Measurements from ENCODE around the gene ARFIP1.

Gene ARFIP1

GRCh38 chr4:152944666-152945320 lies 165.0 kb downstream of the ARFIP1 start:
- Histone ChIP-seq H3K9me3 (ENCODE audit: insufficient read depth, low read length) (no peaks in the 10 kb centered on the region), H3K36me3 (ENCODE audit: low read length) (no peaks in the 10 kb centered on the region), H4K20me1 (ENCODE audit: low read depth, low read length) (no peaks in the 10 kb centered on the region), H3K27me3 (ENCODE audit: low read length) (no peaks in the 10 kb centered on the region), H2AFZ (ENCODE audit: low read depth, low read length, severe bottlenecking) (no peak overlapping the region), H3K4me3 (ENCODE audit: insufficient read depth, low read length, poor library complexity, severe bottlenecking) (no peak overlapping the region), H3K9me2 (replicated peaks; ENCODE audit: insufficient read depth, low read length) (no peaks in the 10 kb centered on the region), H3K27ac (ENCODE audit: low read depth, low read length) (no peak overlapping the region), H3F3A (ENCODE audit: insufficient read depth) (no peaks in the 10 kb centered on the region), H3K79me2 (ENCODE audit: insufficient read depth, low read length) (no peaks in the 10 kb centered on the region), H3K9ac (ENCODE audit: low read length) (no peak overlapping the region), H3K4me2 (ENCODE audit: low read depth, low read length, poor library complexity, severe bottlenecking) (no peak overlapping the region)
- TF ChIP-seq CTCF (IDR thresholded peaks at IDR 0.05; ENCODE audit: insufficient read depth, low read length, poor library complexity, severe bottlenecking) (no peak), EZH2phosphoT487 (conservative IDR thresholded peaks at IDR 0.05; ENCODE audit: low read length) (no peak)

GRCh38 chr4:152945639-152946038 lies 165.9 kb downstream of the ARFIP1 start:
- H3K9ac ChIP-seq (ENCODE audit: low read length), result no peak overlapping the region
- no peak overlapping the region for H3K27ac ChIP-seq (ENCODE audit: low read depth, low read length)
- no peaks in the 10 kb centered on the region for H3K36me3 ChIP-seq (ENCODE audit: low read length)
- no peaks in the 10 kb centered on the region for H3K79me2 ChIP-seq (ENCODE audit: insufficient read depth, low read length)
- no peak for TF ChIP-seq EZH2phosphoT487 (conservative IDR thresholded peaks at IDR 0.05; ENCODE audit: low read length)
- no peak for TF ChIP-seq CTCF (IDR thresholded peaks at IDR 0.05; ENCODE audit: insufficient read depth, low read length, poor library complexity, severe bottlenecking)
- H3K27me3 ChIP-seq (ENCODE audit: low read length), result no peaks in the 10 kb centered on the region
- no peaks in the 10 kb centered on the region for H3K9me3 ChIP-seq (ENCODE audit: insufficient read depth, low read length)
- no peak overlapping the region for H3K4me3 ChIP-seq (ENCODE audit: insufficient read depth, low read length, poor library complexity, severe bottlenecking)
- H3F3A ChIP-seq (ENCODE audit: insufficient read depth), result no peaks in the 10 kb centered on the region
- no peak overlapping the region for H2AFZ ChIP-seq (ENCODE audit: low read depth, low read length, severe bottlenecking)
- no peaks in the 10 kb centered on the region for H3K9me2 ChIP-seq (replicated peaks; ENCODE audit: insufficient read depth, low read length)
- H3K4me2 ChIP-seq (ENCODE audit: low read depth, low read length, poor library complexity, severe bottlenecking), result no peak overlapping the region
- no peaks in the 10 kb centered on the region for H4K20me1 ChIP-seq (ENCODE audit: low read depth, low read length)

GRCh38 chr4:152946446-152946845 lies 166.7 kb downstream of the ARFIP1 start:
- Histone ChIP-seq H3F3A (ENCODE audit: insufficient read depth) (no peaks in the 10 kb centered on the region), H3K4me2 (ENCODE audit: low read depth, low read length, poor library complexity, severe bottlenecking) (no peak overlapping the region), H3K9me3 (ENCODE audit: insufficient read depth, low read length) (no peaks in the 10 kb centered on the region), H3K79me2 (ENCODE audit: insufficient read depth, low read length) (no peaks in the 10 kb centered on the region), H3K9ac (ENCODE audit: low read length) (no peak overlapping the region), H3K9me2 (replicated peaks; ENCODE audit: insufficient read depth, low read length) (no peaks in the 10 kb centered on the region), H3K36me3 (ENCODE audit: low read length) (no peaks in the 10 kb centered on the region), H3K27ac (ENCODE audit: low read depth, low read length) (no peak overlapping the region), H3K27me3 (ENCODE audit: low read length) (no peaks in the 10 kb centered on the region), H3K4me3 (ENCODE audit: insufficient read depth, low read length, poor library complexity, severe bottlenecking) (no peak overlapping the region), H2AFZ (ENCODE audit: low read depth, low read length, severe bottlenecking) (no peak overlapping the region), H4K20me1 (ENCODE audit: low read depth, low read length) (no peaks in the 10 kb centered on the region)
- TF ChIP-seq CTCF (IDR thresholded peaks at IDR 0.05; ENCODE audit: insufficient read depth, low read length, poor library complexity, severe bottlenecking) (no peak), EZH2phosphoT487 (conservative IDR thresholded peaks at IDR 0.05; ENCODE audit: low read length) (no peak)

Measured in SU-DHL-6 (cell line).